ENCODE measurements around the gene CCDC93. TPM values are rescaled to one million over a fixed set of nuclear protein-coding genes. Genes with fewer than 3 reads are reported as not detected.

CCDC93 gene
- total RNA-seq, 4 donors from 2014 or later = 17.3 to 30.3 (median 23.6) TPM

GRCh38 chr2:118046634-118047210, 32.9 kb upstream of the CCDC93 start:
- peaks cover 0 to 42% of the 10 kb centered on the region in 2 donors for H3K27me3 ChIP-seq
- no peak overlapping the region for H3K4me3 ChIP-seq
- no peak for DNase-seq (ENCODE audit: low spot score in 2 of 2)
- H3K9me3 ChIP-seq = no peaks in the 10 kb centered on the region
- H3K27ac ChIP-seq = no peak overlapping the region
- WGBS, 2 donors = 6 to 12% methylated on average over 4 of the region's 4 CpGs
- TF ChIP-seq EP300 (IDR thresholded peaks at IDR 0.05) = no peak
- TF ChIP-seq, protein P1, sequence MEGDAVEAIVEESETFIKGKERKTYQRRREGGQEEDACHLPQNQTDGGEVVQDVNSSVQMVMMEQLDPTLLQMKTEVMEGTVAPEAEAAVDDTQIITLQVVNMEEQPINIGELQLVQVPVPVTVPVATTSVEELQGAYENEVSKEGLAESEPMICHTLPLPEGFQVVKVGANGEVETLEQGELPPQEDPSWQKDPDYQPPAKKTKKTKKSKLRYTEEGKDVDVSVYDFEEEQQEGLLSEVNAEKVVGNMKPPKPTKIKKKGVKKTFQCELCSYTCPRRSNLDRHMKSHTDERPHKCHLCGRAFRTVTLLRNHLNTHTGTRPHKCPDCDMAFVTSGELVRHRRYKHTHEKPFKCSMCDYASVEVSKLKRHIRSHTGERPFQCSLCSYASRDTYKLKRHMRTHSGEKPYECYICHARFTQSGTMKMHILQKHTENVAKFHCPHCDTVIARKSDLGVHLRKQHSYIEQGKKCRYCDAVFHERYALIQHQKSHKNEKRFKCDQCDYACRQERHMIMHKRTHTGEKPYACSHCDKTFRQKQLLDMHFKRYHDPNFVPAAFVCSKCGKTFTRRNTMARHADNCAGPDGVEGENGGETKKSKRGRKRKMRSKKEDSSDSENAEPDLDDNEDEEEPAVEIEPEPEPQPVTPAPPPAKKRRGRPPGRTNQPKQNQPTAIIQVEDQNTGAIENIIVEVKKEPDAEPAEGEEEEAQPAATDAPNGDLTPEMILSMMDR (IDR thresholded peaks at IDR 0.05) = peak; percentile 28 to 67 (median 54)
- peaks cover 0 to 9% (median 0%) of the 10 kb centered on the region in 4 donors for H3K4me1 ChIP-seq
- H3K36me3 ChIP-seq = no peaks in the 10 kb centered on the region

GRCh38 chr2:118045286-118045685, 31.4 kb upstream of the CCDC93 start:
- no peaks in the 10 kb centered on the region for H3K36me3 ChIP-seq

GRCh38 chr2:118044854-118045253, 31.0 kb upstream of the CCDC93 start:
- WGBS, 2 donors = 63 to 68% methylated on average over 2 of the region's 2 CpGs
- H3K9me3 ChIP-seq = no peaks in the 10 kb centered on the region
- no peak for DNase-seq (ENCODE audit: low spot score in 2 of 2)
- no peak overlapping the region for H3K27ac ChIP-seq
- no peaks in the 10 kb centered on the region for H3K36me3 ChIP-seq
- no peak overlapping the region for H3K4me3 ChIP-seq
- TF ChIP-seq, protein P1 (IDR thresholded peaks at IDR 0.05) = no peak
- no peak for TF ChIP-seq EP300 (IDR thresholded peaks at IDR 0.05)
- no peak for TF ChIP-seq POLR2A (IDR thresholded peaks at IDR 0.05)
- peaks cover 0 to 9% (median 0%) of the 10 kb centered on the region in 4 donors for H3K4me1 ChIP-seq
- peaks cover 0 to 33% of the 10 kb centered on the region in 2 donors for H3K27me3 ChIP-seq

More at GRCh38 chr2:118045286-118045685, 31.4 kb upstream of the CCDC93 start:
- WGBS, 2 donors = 82 to 88% methylated on average over 1 of the region's 1 CpG
- no peak for TF ChIP-seq POLR2A (IDR thresholded peaks at IDR 0.05)
- no peak for TF ChIP-seq EP300 (IDR thresholded peaks at IDR 0.05)
- Histone ChIP-seq H3K27me3 (peaks cover 0 to 33% of the 10 kb centered on the region in 2 donors), H3K27ac (no peak overlapping the region), H3K4me3 (no peak overlapping the region), H3K4me1 (peaks cover 0 to 9% (median 0%) of the 10 kb centered on the region in 4 donors), H3K9me3 (no peaks in the 10 kb centered on the region)
- DNase-seq (ENCODE audit: low spot score in 2 of 2) = no peak

DNA sequence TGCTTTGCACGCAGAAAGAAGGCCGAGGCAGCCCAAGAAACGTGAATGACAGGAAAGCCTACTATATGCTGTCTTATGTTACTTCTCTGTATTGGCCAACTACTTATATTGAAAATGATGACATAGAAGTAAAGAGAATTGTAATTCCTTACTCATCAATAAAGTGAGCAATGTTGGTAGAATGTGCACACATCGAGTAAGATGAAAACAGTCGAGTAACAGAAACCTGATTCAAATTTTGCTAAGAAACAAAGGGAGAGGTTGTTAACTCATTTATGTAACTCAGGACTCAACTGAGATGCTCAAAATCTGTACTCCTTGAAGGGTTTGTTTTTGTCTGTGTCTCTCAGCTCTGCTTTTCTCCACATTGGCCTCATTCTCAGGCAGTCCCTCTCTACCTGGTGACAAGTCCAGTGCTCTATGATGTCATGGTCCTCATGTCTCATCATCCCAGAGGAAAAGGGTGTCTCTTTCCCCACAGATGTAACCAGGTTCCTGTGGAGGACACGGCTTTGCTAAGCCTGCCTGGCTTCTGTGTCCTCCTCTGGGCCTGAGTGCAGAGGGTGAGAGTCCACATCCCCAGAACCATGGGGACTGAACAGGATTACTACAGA, 30.3 kb upstream of the CCDC93 start:
- peaks cover 0 to 28% of the 10 kb centered on the region in 2 donors for H3K27me3 ChIP-seq
- H3K9me3 ChIP-seq = no peaks in the 10 kb centered on the region
- WGBS, 2 donors = 78 to 80% methylated on average over 6 of the region's 6 CpGs
- TF ChIP-seq, protein P1 (IDR thresholded peaks at IDR 0.05) = no peak
- TF ChIP-seq EP300 (IDR thresholded peaks at IDR 0.05) (no peak), POLR2A (IDR thresholded peaks at IDR 0.05) (no peak)
- H3K4me3 ChIP-seq = no peak overlapping the region
- no peak for DNase-seq (ENCODE audit: low spot score in 2 of 2)
- H3K36me3 ChIP-seq = no peaks in the 10 kb centered on the region
- H3K27ac ChIP-seq = no peak overlapping the region
- H3K4me1 ChIP-seq = peaks cover 0 to 9% (median 0%) of the 10 kb centered on the region in 4 donors

DNA sequence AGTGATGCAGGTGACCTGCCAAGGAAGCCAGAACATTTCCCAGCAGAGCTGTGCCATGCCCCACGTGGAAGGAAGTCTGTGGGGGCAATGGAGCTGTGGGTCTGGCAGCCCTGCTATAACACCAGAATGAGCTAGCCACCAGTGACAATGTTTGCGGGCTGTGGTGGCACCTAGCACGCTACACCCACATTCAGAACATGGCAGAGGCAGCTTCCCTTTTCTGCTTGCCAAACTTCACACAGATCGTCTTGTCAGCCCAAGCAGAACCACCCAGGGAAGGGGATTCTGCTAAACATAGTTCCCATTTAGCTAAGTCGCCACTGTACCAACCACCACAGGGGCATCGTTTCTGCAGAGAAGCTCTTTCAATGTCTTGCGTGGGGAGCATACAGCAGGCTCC, 27.0 kb upstream of the CCDC93 start:
- Histone ChIP-seq H3K36me3 (no peaks in the 10 kb centered on the region), H3K4me1 (no peaks in the 10 kb centered on the region), H3K27me3 (peaks cover 0 to 6% of the 10 kb centered on the region in 2 donors), H3K27ac (no peak overlapping the region), H3K4me3 (no peak overlapping the region), H3K9me3 (peaks cover 0 to 9% (median 0%) of the 10 kb centered on the region in 4 donors)
- no peak for TF ChIP-seq POLR2A (IDR thresholded peaks at IDR 0.05)
- no peak for TF ChIP-seq EP300 (IDR thresholded peaks at IDR 0.05)
- TF ChIP-seq, protein P1 (IDR thresholded peaks at IDR 0.05) = no peak
- DNase-seq (ENCODE audit: low spot score in 2 of 2) = no peak
- 85 to 86% methylated on average over 7 of the region's 7 CpGs for WGBS, 2 donors
